Dendritic cell treated with granulocyte-macrophage colony-stimulating factor and Interleukin-4, amounts not matched to agents 40 ng/mL and 50 ng/mL, for 4 days (primary cell): Measurements from ENCODE around the gene SPRED2.
"Not testable (repeated sequence)": the region's sequence is repeated elsewhere in the genome, so short reads cannot be mapped to it uniquely, and the experiment has no call there.

Experiments
- H3K27ac Mint-ChIP-seq: one replicate; pipeline ENCODE4 v1.8.0; 2022; ENCODE audit warnings: mild to moderate bottlenecking, mixed read lengths
- H3K27me3 Mint-ChIP-seq: one replicate; pipeline ENCODE4 v1.8.0; 2022; ENCODE audit warnings: mild to moderate bottlenecking, mixed read lengths
- H3K36me3 Mint-ChIP-seq: one replicate; pipeline ENCODE4 v1.8.0; 2022; ENCODE audit warnings: low read depth, mixed read lengths
- H3K4me1 Mint-ChIP-seq: one replicate; pipeline ENCODE4 v1.8.0; 2022; ENCODE audit warnings: low read depth, mixed read lengths
- H3K4me3 Mint-ChIP-seq: one replicate; pipeline ENCODE4 v1.8.0; 2022; ENCODE audit warnings: mild to moderate bottlenecking, moderate library complexity, mixed read lengths
- H3K9me3 Mint-ChIP-seq: one replicate; pipeline ENCODE4 v1.8.0; 2022; ENCODE audit warnings: mixed read lengths
- intact Hi-C: fragments of 100-400 bp; cut with micrococcal nuclease; formaldehyde crosslinking; loops from one replicate; pipeline ENCODE4 v1.15.0; 2022

The SPRED2 gene

DNA sequence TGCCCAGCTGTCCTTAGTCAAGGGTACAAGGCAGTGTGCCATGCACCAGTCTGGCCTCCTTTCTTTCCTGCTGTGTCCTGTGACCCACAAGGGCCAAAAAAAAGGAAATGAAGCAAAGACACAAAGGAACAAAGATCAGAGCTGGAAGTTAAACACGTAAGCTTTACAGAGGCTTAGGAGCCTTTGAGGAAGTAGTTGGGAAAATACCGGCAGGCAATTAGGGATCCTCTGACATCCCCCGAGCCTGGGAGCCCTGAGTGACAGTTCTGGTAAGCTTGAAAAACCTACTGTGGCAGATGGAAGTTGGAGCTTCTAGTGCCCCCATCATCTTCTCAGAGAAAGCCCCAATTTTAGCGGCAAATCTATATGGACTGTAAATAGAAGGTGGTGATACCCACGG lies 78.5 kb downstream of the SPRED2 start:
- Mint-ChIP-seq H3K9me3 (no peaks in the 10 kb centered on the region), H3K27me3 (no peaks in the 10 kb centered on the region)

DNA sequence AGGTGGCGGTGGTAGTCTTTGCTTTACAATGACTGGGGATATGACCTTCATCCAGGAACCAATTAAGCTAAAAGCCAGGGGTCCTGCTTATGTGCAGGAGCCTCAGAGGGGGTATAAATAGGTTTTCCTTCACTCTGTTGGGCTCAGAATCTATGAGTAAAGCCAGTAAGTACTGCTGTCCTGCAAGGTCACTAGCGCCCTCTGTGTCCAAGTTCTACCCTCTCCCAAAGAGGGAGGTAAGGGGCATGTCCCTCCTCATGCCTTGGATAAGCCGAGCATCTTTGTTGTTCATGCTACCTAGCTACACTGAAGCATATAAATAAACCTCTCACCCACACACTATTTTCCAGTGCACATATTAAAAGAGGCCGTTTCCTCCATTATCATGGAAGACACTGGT lies 79.4 kb downstream of the SPRED2 start:
- Mint-ChIP-seq H3K27ac (no peak overlapping the region), H3K9me3 (peaks cover 1% of the 10 kb centered on the region), H3K36me3 (no peaks in the 10 kb centered on the region), H3K4me3 (no peak overlapping the region), H3K27me3 (no peaks in the 10 kb centered on the region), H3K4me1 (peaks cover 29% of the 10 kb centered on the region)
- intact Hi-C loops = no loop called here

More for the DNA sequence above, 78.5 kb downstream of the SPRED2 start:
- Mint-ChIP-seq H3K4me1 (peaks cover 31% of the 10 kb centered on the region), H3K36me3 (no peaks in the 10 kb centered on the region), H3K27ac (no peak overlapping the region), H3K4me3 (no peak overlapping the region)
- intact Hi-C loops = no loop called here

DNA sequence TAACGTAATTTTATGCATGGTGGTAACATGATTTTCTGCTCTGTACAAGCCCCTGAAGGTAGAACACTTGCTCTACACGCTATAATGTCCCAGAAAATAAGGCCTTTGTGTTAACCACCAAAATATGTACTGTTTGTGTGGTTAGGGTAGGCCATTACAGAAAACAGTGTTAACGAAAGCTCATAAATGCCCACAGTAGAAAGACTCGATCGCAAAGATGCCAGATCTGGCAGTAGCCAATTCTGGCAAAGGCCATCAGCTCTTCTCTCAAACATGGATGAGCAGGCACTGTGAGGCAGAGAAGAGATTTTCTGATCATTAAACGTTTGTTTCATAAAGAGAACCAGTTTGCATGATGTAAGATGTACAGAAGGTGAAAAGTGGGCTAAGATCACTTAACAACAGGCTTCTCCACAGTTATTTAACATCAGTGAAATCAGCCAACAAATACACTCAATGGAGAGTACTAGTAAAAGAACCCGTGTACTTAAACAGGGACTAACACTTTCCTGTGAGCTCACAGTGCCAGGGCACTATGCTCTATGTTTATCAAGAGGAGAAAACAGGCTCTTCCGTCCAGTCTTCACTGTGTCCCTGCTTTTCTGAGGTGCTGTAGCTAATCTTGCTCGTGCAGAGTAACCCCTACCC lies 80.3 kb downstream of the SPRED2 start:
- no peaks in the 10 kb centered on the region for H3K36me3 Mint-ChIP-seq
- H3K4me3 Mint-ChIP-seq = no peak overlapping the region
- H3K27me3 Mint-ChIP-seq = no peaks in the 10 kb centered on the region
- peaks cover 9% of the 10 kb centered on the region for H3K9me3 Mint-ChIP-seq
- H3K27ac Mint-ChIP-seq = no peak overlapping the region
- intact Hi-C loops = no loop called here
- peaks cover 38% of the 10 kb centered on the region for H3K4me1 Mint-ChIP-seq

DNA sequence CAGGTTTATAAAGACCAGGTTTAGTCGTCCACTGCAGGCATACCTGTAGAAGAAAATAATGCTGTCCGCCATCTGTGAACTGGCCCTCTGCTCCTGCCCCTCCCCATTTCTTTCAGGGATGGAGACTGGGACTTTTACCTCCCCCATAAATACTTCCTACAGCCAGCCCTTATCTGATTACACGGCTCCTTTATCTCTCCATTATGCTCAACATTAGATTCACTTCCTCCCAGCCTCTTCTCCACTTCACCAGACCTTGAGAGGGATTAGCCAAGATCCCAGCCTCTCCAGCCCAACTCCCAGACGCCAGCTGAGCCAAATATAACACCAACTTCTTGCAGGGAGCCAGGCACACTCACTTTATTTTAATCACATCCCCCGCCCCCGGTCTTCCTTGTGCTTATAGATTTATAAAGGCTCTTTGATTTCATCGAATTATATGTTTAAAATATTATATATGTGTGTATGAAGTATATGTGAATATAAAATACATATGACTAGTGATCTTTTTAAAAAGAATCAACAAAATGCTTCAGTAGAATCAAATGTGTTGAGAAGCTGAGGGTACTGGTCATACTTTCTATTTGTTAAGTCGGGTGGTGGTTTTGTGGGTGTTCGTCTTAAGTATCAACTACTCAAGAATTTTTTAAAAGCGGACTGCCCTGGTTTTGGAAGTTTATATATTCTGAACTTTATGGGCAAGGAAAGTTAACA lies 81.0 kb downstream of the SPRED2 start:
- H3K4me3 Mint-ChIP-seq = no peak overlapping the region
- H3K36me3 Mint-ChIP-seq = no peaks in the 10 kb centered on the region
- peaks cover 9% of the 10 kb centered on the region for H3K9me3 Mint-ChIP-seq
- no peak overlapping the region for H3K27ac Mint-ChIP-seq
- H3K27me3 Mint-ChIP-seq = no peaks in the 10 kb centered on the region
- intact Hi-C loops = no loop called here
- peaks cover 42% of the 10 kb centered on the region for H3K4me1 Mint-ChIP-seq

DNA sequence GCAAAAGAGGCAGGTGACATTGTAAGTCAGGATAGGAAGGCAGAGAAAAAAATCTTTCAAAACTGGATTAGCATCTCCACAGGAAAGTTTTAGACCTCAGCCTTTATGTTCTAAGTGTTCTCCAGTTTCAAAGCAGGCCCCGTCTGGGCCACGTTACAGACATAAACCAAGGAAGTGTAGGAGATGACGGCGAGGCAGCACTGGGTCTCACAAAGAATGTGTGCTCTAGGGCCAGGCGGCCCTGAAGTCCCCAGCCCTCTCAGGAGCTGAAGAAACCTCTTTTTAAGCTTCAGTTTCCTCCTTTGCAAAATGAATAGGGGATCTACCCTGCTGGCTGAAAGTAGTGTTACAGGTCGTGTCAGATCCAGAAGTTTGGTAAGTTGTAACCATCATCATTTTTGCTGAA lies 81.7 kb downstream of the SPRED2 start:
- H3K36me3 Mint-ChIP-seq = no peaks in the 10 kb centered on the region
- peaks cover 40% of the 10 kb centered on the region for H3K4me1 Mint-ChIP-seq
- peaks cover 9% of the 10 kb centered on the region for H3K9me3 Mint-ChIP-seq
- no peak overlapping the region for H3K27ac Mint-ChIP-seq
- H3K27me3 Mint-ChIP-seq = no peaks in the 10 kb centered on the region
- intact Hi-C loops = no loop called here
- no peak overlapping the region for H3K4me3 Mint-ChIP-seq

DNA sequence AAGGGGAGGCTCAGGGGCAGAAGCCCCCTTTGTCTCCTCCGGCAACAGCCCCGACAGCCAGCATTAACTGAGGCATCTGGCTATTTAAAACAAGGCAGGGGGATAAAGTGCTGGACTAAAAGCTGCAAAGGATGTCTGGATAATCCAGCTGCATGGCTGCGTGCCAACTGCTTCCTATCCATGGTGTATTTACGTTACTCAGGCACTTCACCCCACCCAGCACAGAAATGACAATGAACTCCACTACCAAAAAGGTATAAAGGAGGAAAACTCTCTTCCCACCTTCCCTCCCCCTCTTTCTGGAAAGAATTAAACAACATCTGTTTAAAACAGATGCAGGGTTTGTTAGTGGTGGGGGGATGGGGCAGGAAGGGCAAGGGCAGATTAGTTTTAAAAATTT lies 82.5 kb downstream of the SPRED2 start:
- Mint-ChIP-seq H3K4me3 (no peak overlapping the region), H3K9me3 (peaks cover 9% of the 10 kb centered on the region), H3K27me3 (no peaks in the 10 kb centered on the region), H3K4me1 (peaks cover 40% of the 10 kb centered on the region), H3K27ac (no peak overlapping the region), H3K36me3 (no peaks in the 10 kb centered on the region)
- intact Hi-C loops = no loop called here

DNA sequence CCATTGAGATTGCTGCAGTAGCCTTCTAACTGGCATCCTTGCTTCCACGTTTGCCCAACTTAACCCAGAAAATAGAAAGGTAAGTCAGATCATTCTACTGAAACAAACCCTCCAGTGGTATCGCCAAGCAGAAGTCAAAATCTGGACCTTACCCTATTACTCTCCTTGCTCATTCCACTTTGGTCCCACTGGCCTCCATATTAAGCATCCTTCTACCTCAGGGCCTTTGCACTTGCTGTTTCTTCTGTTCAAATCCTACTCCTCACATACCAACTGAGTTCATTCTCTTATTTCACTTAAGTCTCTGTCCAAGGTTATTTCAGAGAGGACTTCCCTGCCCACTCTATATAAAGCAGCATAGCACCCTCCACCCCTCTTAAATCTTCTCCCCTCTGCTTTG lies 84.5 kb downstream of the SPRED2 start:
- H3K4me1 Mint-ChIP-seq = peaks cover 33% of the 10 kb centered on the region
- peaks cover 9% of the 10 kb centered on the region for H3K9me3 Mint-ChIP-seq
- no peak overlapping the region for H3K27ac Mint-ChIP-seq
- H3K27me3 Mint-ChIP-seq = no peaks in the 10 kb centered on the region
- no peak overlapping the region for H3K4me3 Mint-ChIP-seq
- H3K36me3 Mint-ChIP-seq = no peaks in the 10 kb centered on the region
- intact Hi-C loops = no loop called here

DNA sequence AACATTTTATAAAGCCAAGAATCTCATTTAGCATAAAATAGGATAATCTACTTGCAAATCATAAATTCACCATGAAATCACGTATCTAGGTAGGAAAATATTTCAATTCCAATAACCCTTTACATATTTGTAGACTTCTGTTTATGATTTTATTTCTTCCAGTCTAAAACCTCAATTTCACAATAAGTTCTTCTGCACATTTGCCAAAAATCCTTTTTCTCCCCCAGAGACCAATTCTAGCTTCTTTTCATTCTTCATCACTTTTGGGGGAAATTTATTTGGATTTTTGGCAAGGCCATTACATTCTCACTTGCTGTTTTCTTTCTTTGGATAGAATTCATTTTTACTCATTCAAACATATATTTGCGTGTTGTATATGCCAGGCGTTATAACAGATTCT lies 86.8 kb downstream of the SPRED2 start:
- Mint-ChIP-seq H3K4me1 (peaks cover 35% of the 10 kb centered on the region), H3K27ac (no peak overlapping the region), H3K4me3 (no peak overlapping the region), H3K27me3 (no peaks in the 10 kb centered on the region), H3K36me3 (peaks cover 8% of the 10 kb centered on the region), H3K9me3 (peaks cover 9% of the 10 kb centered on the region)
- intact Hi-C loops = no loop called here

DNA sequence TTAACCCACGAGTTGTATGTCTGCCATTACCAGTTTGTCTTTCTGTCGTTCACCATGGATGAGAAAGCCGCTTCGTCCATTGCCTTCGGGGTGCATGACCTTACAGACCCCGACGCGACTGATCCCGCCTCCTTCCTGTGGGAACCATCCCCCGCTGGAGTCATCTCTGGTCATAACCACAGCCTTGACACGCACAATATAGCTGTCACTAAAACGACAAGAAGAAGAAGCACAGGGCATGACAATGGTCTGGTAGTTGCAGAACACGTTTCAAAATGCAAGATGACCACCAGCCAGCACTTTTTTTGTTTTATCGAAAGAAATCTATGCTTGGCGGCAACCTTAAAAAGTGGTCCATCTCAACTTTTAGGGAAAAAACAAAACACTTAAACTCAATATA lies 87.7 kb downstream of the SPRED2 start:
- Mint-ChIP-seq H3K4me3 (no peak overlapping the region), H3K4me1 (peaks cover 32% of the 10 kb centered on the region), H3K27me3 (no peaks in the 10 kb centered on the region), H3K9me3 (peaks cover 9% of the 10 kb centered on the region), H3K27ac (no peak overlapping the region), H3K36me3 (peaks cover 10% of the 10 kb centered on the region)
- intact Hi-C loops = no loop called here

DNA sequence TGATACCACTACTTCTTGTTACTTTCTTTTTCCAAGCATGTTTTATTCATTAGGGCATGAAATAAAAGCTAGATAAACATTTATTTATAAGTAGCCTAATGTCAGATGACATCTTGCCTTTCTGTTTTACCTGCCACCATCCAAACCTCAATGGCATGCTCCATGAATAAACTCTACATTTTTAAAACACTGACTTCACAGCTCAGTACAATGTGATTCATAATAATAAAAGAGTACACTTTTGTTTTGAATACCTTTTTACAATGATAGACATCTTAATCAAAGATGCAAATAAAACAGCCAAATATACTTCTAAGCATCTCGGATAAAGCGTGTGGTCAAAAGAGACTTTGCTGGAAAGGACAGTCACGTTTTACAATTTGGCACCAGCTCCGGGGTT lies 88.2 kb downstream of the SPRED2 start:
- intact Hi-C loops = no loop called here
- H3K27me3 Mint-ChIP-seq = no peaks in the 10 kb centered on the region
- H3K4me3 Mint-ChIP-seq = no peak overlapping the region
- no peak overlapping the region for H3K27ac Mint-ChIP-seq
- H3K4me1 Mint-ChIP-seq = peaks cover 27% of the 10 kb centered on the region
- peaks cover 9% of the 10 kb centered on the region for H3K9me3 Mint-ChIP-seq
- H3K36me3 Mint-ChIP-seq = peaks cover 10% of the 10 kb centered on the region

DNA sequence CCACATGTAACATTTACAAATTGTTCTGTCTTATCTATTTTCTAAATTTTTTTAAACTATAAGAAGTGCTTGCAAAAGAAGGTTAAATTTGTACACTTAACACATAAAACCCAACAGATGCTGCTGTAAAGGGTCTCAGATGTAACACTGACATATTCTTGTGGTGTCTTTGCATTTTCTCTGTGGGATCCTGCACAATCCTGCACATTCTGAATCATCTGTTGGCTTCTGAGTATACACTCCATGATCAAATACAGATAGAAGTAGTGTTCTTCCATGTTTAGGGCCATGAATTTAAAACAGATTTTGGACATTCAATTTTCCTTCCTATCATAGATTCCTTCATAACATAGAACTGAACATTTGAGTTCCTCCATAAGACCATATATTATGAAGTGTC lies 89.0 kb downstream of the SPRED2 start:
- Mint-ChIP-seq H3K9me3 (peaks cover 9% of the 10 kb centered on the region), H3K27me3 (no peaks in the 10 kb centered on the region), H3K27ac (no peak overlapping the region), H3K4me3 (no peak overlapping the region), H3K36me3 (peaks cover 10% of the 10 kb centered on the region), H3K4me1 (peaks cover 27% of the 10 kb centered on the region)
- intact Hi-C loops = no loop called here

DNA sequence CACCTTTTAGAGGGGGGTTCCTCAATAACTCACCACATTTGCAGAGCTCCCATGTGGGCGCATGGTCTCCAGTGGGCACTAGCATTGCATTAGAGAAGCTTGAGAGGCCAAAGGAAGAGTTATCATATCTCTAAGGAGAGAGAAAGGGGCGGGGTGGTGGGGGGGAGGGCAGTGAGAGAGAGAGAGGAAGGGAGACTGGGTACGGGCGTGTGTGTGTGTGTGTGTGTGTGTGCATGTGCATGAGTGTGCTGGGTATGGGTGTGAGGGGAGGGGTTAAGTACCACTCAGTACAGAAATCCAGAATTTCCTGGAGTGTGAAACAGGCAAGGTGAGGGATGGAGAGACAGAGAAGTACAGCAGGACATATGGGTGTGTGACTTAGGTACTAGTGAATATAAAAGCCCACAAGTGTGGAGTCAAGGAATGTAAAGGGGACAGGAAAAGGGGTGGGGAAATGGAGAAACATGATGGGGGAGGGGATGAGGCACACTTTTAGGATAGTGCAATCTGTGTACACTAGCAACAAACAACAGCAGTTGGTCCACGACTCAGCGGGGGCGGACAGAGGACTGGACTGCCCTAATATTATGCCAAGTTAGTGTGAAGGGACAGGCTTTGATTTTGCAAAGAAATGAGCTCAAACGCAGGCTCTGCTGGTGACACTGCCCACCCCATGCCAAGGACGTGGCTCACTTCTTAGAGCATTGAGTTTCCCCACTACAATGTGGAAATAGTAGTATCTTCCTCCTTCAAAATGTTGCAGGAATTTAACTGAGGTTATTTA lies 91.3 kb downstream of the SPRED2 start:
- intact Hi-C loops = no loop called here
- Mint-ChIP-seq H3K9me3 (no peaks in the 10 kb centered on the region), H3K4me3 (no peak overlapping the region)

DNA sequence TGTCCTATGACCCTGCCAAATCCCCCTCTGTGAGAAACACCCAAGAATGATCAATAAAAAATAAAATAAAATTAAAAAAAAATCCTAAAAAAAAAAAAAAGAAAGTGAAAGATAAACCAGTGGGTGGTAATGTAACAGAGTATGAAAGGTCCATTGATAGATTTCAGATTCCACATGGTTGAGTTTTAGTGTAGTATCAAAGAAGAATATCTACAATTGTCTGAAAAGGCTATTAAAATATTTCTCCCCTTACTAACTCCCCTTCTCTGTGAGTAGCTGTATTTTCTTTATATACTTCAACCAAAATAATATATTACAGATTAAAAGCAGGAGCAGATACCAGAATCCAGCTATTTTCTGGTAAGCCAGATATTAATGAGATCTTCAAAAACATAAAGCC lies 92.8 kb downstream of the SPRED2 start:
- Mint-ChIP-seq H3K9me3 (no peaks in the 10 kb centered on the region), H3K4me3 (no peak overlapping the region), H3K27me3 (no peaks in the 10 kb centered on the region), H3K27ac (no peak overlapping the region), H3K4me1 (peaks cover 7% of the 10 kb centered on the region), H3K36me3 (peaks cover 17% of the 10 kb centered on the region)
- intact Hi-C loops = no loop called here

More for the DNA sequence above, 91.3 kb downstream of the SPRED2 start:
- H3K27me3 Mint-ChIP-seq = no peaks in the 10 kb centered on the region
- peaks cover 10% of the 10 kb centered on the region for H3K36me3 Mint-ChIP-seq
- H3K27ac Mint-ChIP-seq = no peak overlapping the region
- H3K4me1 Mint-ChIP-seq = peaks cover 7% of the 10 kb centered on the region

DNA sequence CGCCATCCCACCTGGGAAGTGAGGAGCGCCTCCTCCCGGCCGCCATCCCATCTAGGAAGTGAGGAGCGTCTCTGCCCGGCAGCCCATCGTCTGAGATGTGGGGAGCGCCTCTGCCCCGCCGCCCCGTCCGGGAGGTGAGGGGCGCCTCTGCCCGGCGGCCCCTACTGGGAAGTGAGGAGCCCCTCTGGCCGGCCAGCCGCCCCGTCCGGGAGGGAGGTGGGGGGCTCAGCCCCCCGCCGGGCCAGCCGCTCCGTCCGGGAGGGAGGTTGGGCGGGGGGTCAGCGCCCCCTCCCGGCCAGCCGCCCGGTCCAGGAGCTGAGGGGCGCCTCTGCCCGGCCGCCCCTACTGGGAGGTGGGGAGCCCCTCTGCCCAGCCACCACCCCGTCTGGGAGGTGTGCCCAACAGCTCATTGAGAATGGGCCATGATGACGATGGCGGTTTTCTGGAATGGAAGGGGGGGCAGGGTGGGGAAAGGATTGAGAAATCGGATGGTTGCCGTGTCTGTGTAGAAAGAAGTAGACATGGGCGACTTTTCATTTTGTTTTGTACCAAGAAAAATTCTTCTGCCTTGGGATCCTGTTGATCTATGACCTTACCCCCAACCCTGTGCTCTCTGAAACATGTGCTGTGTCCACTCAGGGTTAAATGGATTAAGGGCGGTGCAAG lies 93.4 kb downstream of the SPRED2 start:
- H3K27me3 Mint-ChIP-seq, H3K9me3 Mint-ChIP-seq, intact Hi-C loops, H3K4me1 Mint-ChIP-seq, H3K4me3 Mint-ChIP-seq, H3K27ac Mint-ChIP-seq: not testable (repeated sequence)
- peaks cover 23% of the 10 kb centered on the region for H3K36me3 Mint-ChIP-seq
